ENCODE data around the gene FNDC10. TPM values are rescaled to one million over a fixed set of nuclear protein-coding genes. Genes with fewer than 3 reads are reported as not detected.
A peak's percentile ranks its signal among the peaks of the same experiment; 100 is the strongest.
"Not testable (repeated sequence)": the region's sequence is repeated elsewhere in the genome, so short reads cannot be mapped to it uniquely, and the experiment has no call there.

FNDC10 gene
- 1.2 and 6.8 TPM in 2 replicates for total RNA-seq (2014; rRNA removed; shearing (Covaris generic))

- in situ Hi-C loops (cut with HindIII; ENCODE audit: low sequenced_read_pairs) = no loop called here
- DNase-seq (ENCODE audit: low spot score) = peak; percentile 26
These were observed at the start of gene FNDC10 for GRCh38 chr1:1599935-1600860. Gene FNDC10, minus strand, starts transcription at chr1:1600135. Its CDS starts 120 bp downstream, at chr1:1600015.

- in situ Hi-C loops (cut with HindIII; ENCODE audit: low sequenced_read_pairs); DNase-seq (ENCODE audit: low spot score): not testable (repeated sequence)
These were observed 48.3 kb upstream of the FNDC10 start for GRCh38 chr1:1648265-1648664.

- in situ Hi-C loops (cut with HindIII; ENCODE audit: low sequenced_read_pairs) = not testable (repeated sequence)
These were observed 47.8 kb upstream of the FNDC10 start for GRCh38 chr1:1647567-1648241.

GRCh38 chr1:1646326-1646725 is 46.4 kb upstream of the FNDC10 start:
- DNase-seq (ENCODE audit: low spot score); in situ Hi-C loops (cut with HindIII; ENCODE audit: low sequenced_read_pairs): not testable (repeated sequence)

More at GRCh38 chr1:1647567-1648241, 47.8 kb upstream of the FNDC10 start:
- not testable (repeated sequence) for DNase-seq (ENCODE audit: low spot score)

- DNase-seq (ENCODE audit: low spot score); in situ Hi-C loops (cut with HindIII; ENCODE audit: low sequenced_read_pairs): not testable (repeated sequence)
These were observed 41.0 kb upstream of the FNDC10 start for GRCh38 chr1:1640711-1641461.

GRCh38 chr1:1640081-1640480 is 40.1 kb upstream of the FNDC10 start:
- in situ Hi-C loops (cut with HindIII; ENCODE audit: low sequenced_read_pairs) = not testable (repeated sequence)

GRCh38 chr1:1639368-1639767 is 39.4 kb upstream of the FNDC10 start:
- in situ Hi-C loops (cut with HindIII; ENCODE audit: low sequenced_read_pairs) = not testable (repeated sequence)

More at GRCh38 chr1:1640081-1640480, 40.1 kb upstream of the FNDC10 start:
- DNase-seq (ENCODE audit: low spot score) = not testable (repeated sequence)

GRCh38 chr1:1638528-1638927 is 38.6 kb upstream of the FNDC10 start:
- in situ Hi-C loops (cut with HindIII; ENCODE audit: low sequenced_read_pairs); DNase-seq (ENCODE audit: low spot score): not testable (repeated sequence)

More at GRCh38 chr1:1639368-1639767, 39.4 kb upstream of the FNDC10 start:
- not testable (repeated sequence) for DNase-seq (ENCODE audit: low spot score)

- DNase-seq (ENCODE audit: low spot score); in situ Hi-C loops (cut with HindIII; ENCODE audit: low sequenced_read_pairs): not testable (repeated sequence)
These were observed 37.5 kb upstream of the FNDC10 start for GRCh38 chr1:1637479-1637875.

- DNase-seq (ENCODE audit: low spot score); in situ Hi-C loops (cut with HindIII; ENCODE audit: low sequenced_read_pairs): not testable (repeated sequence)
These were observed 36.9 kb upstream of the FNDC10 start for GRCh38 chr1:1636621-1637478.

- in situ Hi-C loops (cut with HindIII; ENCODE audit: low sequenced_read_pairs); DNase-seq (ENCODE audit: low spot score): not testable (repeated sequence)
These were observed 34.7 kb upstream of the FNDC10 start for GRCh38 chr1:1634613-1635012.

GRCh38 chr1:1633409-1633808 is 33.5 kb upstream of the FNDC10 start:
- in situ Hi-C loops (cut with HindIII; ENCODE audit: low sequenced_read_pairs); DNase-seq (ENCODE audit: low spot score): not testable (repeated sequence)

GRCh38 chr1:1631782-1632420 is 32.0 kb upstream of the FNDC10 start, which contains the start of gene MMP23B:
Gene MMP23B, plus strand, starts transcription at chr1:1632173. Its CDS starts 46 bp downstream, at chr1:1632219.
- no peak for DNase-seq (ENCODE audit: low spot score)
- in situ Hi-C loops (cut with HindIII; ENCODE audit: low sequenced_read_pairs) = no loop called here

GRCh38 chr1:1630965-1631781 is 31.2 kb upstream of the FNDC10 start:
- in situ Hi-C loops (cut with HindIII; ENCODE audit: low sequenced_read_pairs) = no loop called here

GRCh38 chr1:1630191-1630964 is 30.4 kb upstream of the FNDC10 start:
- in situ Hi-C loops (cut with HindIII; ENCODE audit: low sequenced_read_pairs) = no loop called here
- no peak for DNase-seq (ENCODE audit: low spot score)

More at GRCh38 chr1:1630965-1631781, 31.2 kb upstream of the FNDC10 start:
- no peak for DNase-seq (ENCODE audit: low spot score)
